ENCODE results near the gene TBC1D32. TPM values are rescaled to one million over a fixed set of nuclear protein-coding genes. Genes with fewer than 3 reads are reported as not detected.

The TBC1D32 gene
- total RNA-seq, 1 experiment from 2014 or later, result 9.0 TPM

GRCh38 chr6:121142093-121142492, 192.2 kb downstream of the TBC1D32 start:
- Histone ChIP-seq H2BK120ac (ENCODE audit: low read depth, low read length, poor library complexity, severe bottlenecking) (no peak overlapping the region), H2AK5ac (ENCODE audit: insufficient read length, low read length) (no peak overlapping the region), H3K23ac (ENCODE audit: insufficient read length, low read depth, low read length) (no peak overlapping the region), H3K23me2 (ENCODE audit: insufficient read length, low read depth, low read length, poor library complexity, severe bottlenecking) (no peaks in the 10 kb centered on the region), H3K27ac (ENCODE audit: insufficient read length, low read depth, low read length) (no peak overlapping the region), H2AFZ (ENCODE audit: low read length) (no peak overlapping the region), H3K4me2 (ENCODE audit: insufficient read depth, insufficient read length, low read length) (no peak overlapping the region), H4K5ac (ENCODE audit: insufficient read length, low read depth, low read length) (no peak overlapping the region), H4K8ac (replicated peaks; ENCODE audit: insufficient read length, low read depth, low read length) (no peak overlapping the region), H3K9me3 (ENCODE audit: control insufficient read depth, low read depth, low read length) (peaks cover 4% of the 10 kb centered on the region), H2BK12ac (ENCODE audit: insufficient read length, low read depth, low read length) (no peak overlapping the region), H3K79me1 (ENCODE audit: insufficient read depth, low read depth, low read length, poor library complexity, severe bottlenecking) (no peaks in the 10 kb centered on the region), H3K18ac (ENCODE audit: insufficient read length, low read depth, low read length) (no peak overlapping the region), H3K9ac (ENCODE audit: extremely low read depth, insufficient read length, low read length) (no peak overlapping the region), H3K56ac (ENCODE audit: insufficient read length, low read depth, low read length) (no peak overlapping the region), H3K79me2 (ENCODE audit: insufficient read depth, low read length) (no peaks in the 10 kb centered on the region), H4K91ac (ENCODE audit: insufficient read length, low read depth, low read length) (no peak overlapping the region), H4K20me1 (ENCODE audit: control insufficient read depth, insufficient read depth, insufficient read length) (no peaks in the 10 kb centered on the region), H3K4me1 (ENCODE audit: insufficient read depth, low read length) (no peaks in the 10 kb centered on the region), H3K27me3 (ENCODE audit: insufficient read depth, low read length) (no peaks in the 10 kb centered on the region), H2BK5ac (ENCODE audit: insufficient read length, low read length) (no peak overlapping the region), H3K4ac (ENCODE audit: low read depth, low read length) (no peak overlapping the region), H3K14ac (ENCODE audit: insufficient read depth, low read length) (no peak overlapping the region), H3T11ph (ENCODE audit: low read length) (no peak overlapping the region), H2BK20ac (ENCODE audit: low read depth, low read length, poor library complexity, severe bottlenecking) (no peak overlapping the region), H2BK15ac (ENCODE audit: low read depth, low read length) (no peak overlapping the region)
- Mint-ChIP-seq H3K4me3 (no peak overlapping the region), H3K27ac (no peak overlapping the region; a peak in 1 of 7 replicates), H3K4me1 (no peaks in the 10 kb centered on the region), H3K36me3 (ENCODE audit: insufficient read depth in 1 of 3, low read depth in 3 of 3) (peaks cover 0 to 18% (median 14%) of the 10 kb centered on the region in 3 experiments; a peak in 4 of 7 replicates), H3K27me3 (ENCODE audit: low read depth) (no peaks in the 10 kb centered on the region), H3K9me3 (peaks cover 10 to 13% of the 10 kb centered on the region in 2 experiments; a peak in 4 of 5 replicates)
- no peak for DNase-seq
- TF ChIP-seq CTCF (conservative IDR thresholded peaks at IDR 0.05), result no peak
- WGBS (ENCODE audit: extremely low coverage, insufficient read length, low lambda C conversion rate), result no CpG with 5 or more reads among the region's 6 CpGs
